Caco-2 (cell line): ENCODE data around the gene RCE1. TPM values are rescaled to one million over a fixed set of nuclear protein-coding genes. Genes with fewer than 3 reads are reported as not detected.

ENCODE experiments used
- BruUV-seq: library from RNA; stranded (reverse); fragments of 400-500 nt; replicated peaks from 2 replicates; lab custom pipeline; 2021; lab: Mats Ljungman, UMichigan
- CTCF ChIA-PET: fragments of 300-600 bp; sonication (Branson Sonifier 250); formaldehyde crosslinking; loops from one replicate; lab custom pipeline; 2022; ENCODE audit warnings: antibody characterized with exemption; lab: Charles Lee
- POLR2A ChIA-PET: fragments of 300-600 bp; sonication (Branson Sonifier 250); formaldehyde crosslinking; loops from one replicate; lab custom pipeline; 2022; ENCODE audit warnings: antibody characterized with exemption; lab: Charles Lee
- DNase-seq, 2 experiments: peaks; one replicate each; pipeline versions ENCODE4 v3.0.0 to v3.0.0-alpha.2; 2020 to 2022
- H3K27me3 ChIP-seq: replicated peaks from 2 replicates; pipeline ENCODE4 v1.6.0; 2011; ENCODE audit warnings: low read length; ENCODE audit not compliant: control insufficient read depth, insufficient read depth
- H3K36me3 ChIP-seq: 2 replicates; pipeline ENCODE4 v1.5.1; 2011; ENCODE audit warnings: low read length; ENCODE audit not compliant: control insufficient read depth, insufficient read depth
- H3K4me1 ChIP-seq: fragments of 250-450 bp; sonication (Bioruptor Pico); 2 replicates; pipeline ENCODE4 v1.5.1; 2020; ENCODE audit warnings: mild to moderate bottlenecking
- H3K4me3 ChIP-seq: 2 replicates; pipeline ENCODE4 v1.5.1; 2011; ENCODE audit warnings: low read depth, mild to moderate bottlenecking, control low read depth, low read length
- H3K9me3 ChIP-seq: fragments of 250-450 bp; sonication (Bioruptor Pico); 2 replicates; pipeline ENCODE4 v1.5.1; 2020; ENCODE audit warnings: mild to moderate bottlenecking, moderate library complexity
- H3K27ac Mint-ChIP-seq: one replicate; pipeline ENCODE4 v1.8.0; 2022; ENCODE audit warnings: mixed read lengths; ENCODE audit not compliant: unreplicated experiment
- H3K27me3 Mint-ChIP-seq: one replicate; pipeline ENCODE4 v1.8.0; 2022; ENCODE audit warnings: mixed read lengths; ENCODE audit not compliant: insufficient read depth, unreplicated experiment
- H3K36me3 Mint-ChIP-seq: one replicate; pipeline ENCODE4 v1.8.0; 2022; ENCODE audit warnings: mild to moderate bottlenecking, mixed read lengths; ENCODE audit not compliant: insufficient read depth, unreplicated experiment
- H3K4me1 Mint-ChIP-seq: one replicate; pipeline ENCODE4 v1.8.0; 2022; ENCODE audit warnings: low read depth, mixed read lengths; ENCODE audit not compliant: unreplicated experiment
- H3K4me3 Mint-ChIP-seq: one replicate; pipeline ENCODE4 v1.8.0; 2022; ENCODE audit warnings: mild to moderate bottlenecking, moderate library complexity, mixed read lengths; ENCODE audit not compliant: unreplicated experiment
- H3K9me3 Mint-ChIP-seq: one replicate; pipeline ENCODE4 v1.8.0; 2022; ENCODE audit warnings: mixed read lengths; ENCODE audit not compliant: unreplicated experiment
- intact Hi-C: fragments of 100-400 bp; cut with micrococcal nuclease; formaldehyde crosslinking; loops from one replicate; pipeline ENCODE4 v1.10.0; 2022; ENCODE audit not compliant: unreplicated experiment
- total RNA-seq: library from RNA; stranded (reverse); gene quantifications from 2 replicates; pipeline ENCODE4 v1.2.3, GENCODE V29; 2022
- TF ChIP-seq, protein P1 (sequence below), 2 experiments: fragments of 200-600 bp in 1 of 2; IDR thresholded peaks; 1 replicate in 1 of 2; 2 replicates in 1 of 2; pipeline versions ENCODE4 v1.5.1 to v1.8.0; 2011 to 2022; ENCODE audit warnings: antibody characterized with exemption in 1 of 2, control low read depth in 1 of 2, inconsistent platforms in 1 of 2, low read depth in 1 of 2, low read length in 1 of 2, mild to moderate bottlenecking in 1 of 2, moderate library complexity in 1 of 2; ENCODE audit not compliant: insufficient read depth in 1 of 2, severe bottlenecking in 1 of 2, unreplicated experiment in 1 of 2

The RCE1 gene
- total RNA-seq, 1 experiment from 2014 or later: 60.7 TPM

GRCh38 chr11:66857234-66857926 is 14.1 kb downstream of the RCE1 start:
- BruUV-seq: TSS peak; percentile 26
- ChIA-PET CTCF (interaction anchor here (2.2 kb wide), 1 partner anchor 10 kb away, joined by 6 read pairs; no protein-coding TSS in a partner anchor), POLR2A (no interaction called here)
- intact Hi-C loops: no loop called here
- no peaks in the 10 kb centered on the region for H3K27me3 Mint-ChIP-seq
- DNase-seq: no peak
- H3K9me3 ChIP-seq: no peaks in the 10 kb centered on the region
- peak overlapping the region; percentile 94 for H3K4me3 ChIP-seq
- peak overlapping the region; percentile 88 for H3K4me3 Mint-ChIP-seq
- no peaks in the 10 kb centered on the region for H3K36me3 ChIP-seq
- TF ChIP-seq, protein P1, sequence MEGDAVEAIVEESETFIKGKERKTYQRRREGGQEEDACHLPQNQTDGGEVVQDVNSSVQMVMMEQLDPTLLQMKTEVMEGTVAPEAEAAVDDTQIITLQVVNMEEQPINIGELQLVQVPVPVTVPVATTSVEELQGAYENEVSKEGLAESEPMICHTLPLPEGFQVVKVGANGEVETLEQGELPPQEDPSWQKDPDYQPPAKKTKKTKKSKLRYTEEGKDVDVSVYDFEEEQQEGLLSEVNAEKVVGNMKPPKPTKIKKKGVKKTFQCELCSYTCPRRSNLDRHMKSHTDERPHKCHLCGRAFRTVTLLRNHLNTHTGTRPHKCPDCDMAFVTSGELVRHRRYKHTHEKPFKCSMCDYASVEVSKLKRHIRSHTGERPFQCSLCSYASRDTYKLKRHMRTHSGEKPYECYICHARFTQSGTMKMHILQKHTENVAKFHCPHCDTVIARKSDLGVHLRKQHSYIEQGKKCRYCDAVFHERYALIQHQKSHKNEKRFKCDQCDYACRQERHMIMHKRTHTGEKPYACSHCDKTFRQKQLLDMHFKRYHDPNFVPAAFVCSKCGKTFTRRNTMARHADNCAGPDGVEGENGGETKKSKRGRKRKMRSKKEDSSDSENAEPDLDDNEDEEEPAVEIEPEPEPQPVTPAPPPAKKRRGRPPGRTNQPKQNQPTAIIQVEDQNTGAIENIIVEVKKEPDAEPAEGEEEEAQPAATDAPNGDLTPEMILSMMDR (IDR thresholded peaks at IDR 0.05; ENCODE audit: insufficient read depth in 1 of 2, low read depth in 1 of 2, low read length in 1 of 2, severe bottlenecking in 1 of 2, unreplicated experiment in 1 of 2): no peak
- H3K4me1 Mint-ChIP-seq: peaks cover 8% of the 10 kb centered on the region
- H3K27ac Mint-ChIP-seq: peak overlapping the region; percentile 77
- peaks cover 38% of the 10 kb centered on the region for H3K36me3 Mint-ChIP-seq
- no peaks in the 10 kb centered on the region for H3K27me3 ChIP-seq
- H3K4me1 ChIP-seq: peaks cover 9% of the 10 kb centered on the region
- H3K9me3 Mint-ChIP-seq: no peaks in the 10 kb centered on the region

- no TSS peak for BruUV-seq
- H3K4me3 ChIP-seq: no peak overlapping the region
- POLR2A ChIA-PET: no interaction called here
Observed at GRCh38 chr11:66857927-66858185, 14.6 kb downstream of the RCE1 start.

GRCh38 chr11:66858186-66858938 is 15.1 kb downstream of the RCE1 start:
- no peaks in the 10 kb centered on the region for H3K9me3 ChIP-seq
- TF ChIP-seq, protein P1 (IDR thresholded peaks at IDR 0.05; ENCODE audit: insufficient read depth in 1 of 2, low read depth in 1 of 2, low read length in 1 of 2, severe bottlenecking in 1 of 2, unreplicated experiment in 1 of 2): no peak
- ChIA-PET CTCF (interaction anchor here (0.6 to 2.2 kb wide), 2 partner anchors 9 to 10 kb away, joined by 5 to 6 read pairs; no protein-coding TSS in a partner anchor), POLR2A (no interaction called here)
- peaks cover 8% of the 10 kb centered on the region for H3K4me1 Mint-ChIP-seq
- no TSS peak for BruUV-seq
- H3K4me1 ChIP-seq: peaks cover 9% of the 10 kb centered on the region
- no peak overlapping the region for H3K27ac Mint-ChIP-seq
- peaks cover 38% of the 10 kb centered on the region for H3K36me3 Mint-ChIP-seq
- H3K27me3 ChIP-seq: no peaks in the 10 kb centered on the region
- intact Hi-C loops: no loop called here
- H3K27me3 Mint-ChIP-seq: no peaks in the 10 kb centered on the region
- peak overlapping the region; percentile 88 for H3K4me3 Mint-ChIP-seq
- no peak overlapping the region for H3K4me3 ChIP-seq
- H3K36me3 ChIP-seq: no peaks in the 10 kb centered on the region
- DNase-seq: no peak
- no peaks in the 10 kb centered on the region for H3K9me3 Mint-ChIP-seq

More at GRCh38 chr11:66857927-66858185, 14.6 kb downstream of the RCE1 start:
- H3K36me3 Mint-ChIP-seq: peaks cover 38% of the 10 kb centered on the region
- no peaks in the 10 kb centered on the region for H3K9me3 Mint-ChIP-seq
- no peaks in the 10 kb centered on the region for H3K27me3 Mint-ChIP-seq
- TF ChIP-seq, protein P1 (IDR thresholded peaks at IDR 0.05; ENCODE audit: insufficient read depth in 1 of 2, low read depth in 1 of 2, low read length in 1 of 2, severe bottlenecking in 1 of 2, unreplicated experiment in 1 of 2): no peak
- CTCF ChIA-PET: interaction anchor here (2.2 kb wide), 1 partner anchor 9 kb away, joined by 6 read pairs; no protein-coding TSS in a partner anchor
- H3K27ac Mint-ChIP-seq: no peak overlapping the region
- no peaks in the 10 kb centered on the region for H3K27me3 ChIP-seq
- peaks cover 9% of the 10 kb centered on the region for H3K4me1 ChIP-seq
- intact Hi-C loops: no loop called here
- DNase-seq: no peak
- H3K4me3 Mint-ChIP-seq: peak overlapping the region; percentile 88
- peaks cover 8% of the 10 kb centered on the region for H3K4me1 Mint-ChIP-seq
- H3K36me3 ChIP-seq: no peaks in the 10 kb centered on the region
- no peaks in the 10 kb centered on the region for H3K9me3 ChIP-seq
